HCT116 (cell line): Measurements from ENCODE around the gene OR13J1. TPM values are rescaled to one million over a fixed set of nuclear protein-coding genes. Genes with fewer than 3 reads are reported as not detected.

Experiments used
- ATAC-seq: fragments of 200-7000 bp; cut with Tn5 transposase; 2 replicates; pipeline ENCODE4 v1.9.1; 2020; ENCODE audit warnings: mild to moderate bottlenecking, moderate library complexity
- BruUV-seq: library from RNA; stranded (reverse); fragments of 400-500 nt; replicated peaks from 2 replicates; lab custom pipeline; 2021; lab: Mats Ljungman, UMichigan
- CTCF ChIA-PET: fragments of 300-600 bp; sonication (Branson Sonifier 250); formaldehyde crosslinking; loops from one replicate; lab custom pipeline; 2021; ENCODE audit warnings: antibody characterized with exemption; lab: Charles Lee
- POLR2A ChIA-PET: fragments of 300-600, 350-600 bp; sonication (Branson Sonifier 250); formaldehyde crosslinking; loops from one replicate; lab custom pipeline; 2021; ENCODE audit warnings: antibody characterized with exemption; lab: Charles Lee
- RAD21 ChIA-PET, 2 experiments: fragments of 300-600 bp; sonication (Branson Sonifier 250); formaldehyde crosslinking; loops; one replicate each; lab custom pipeline; 2023; ENCODE audit warnings: low total read pairs in 2 of 2; ENCODE audit not compliant: uncharacterized antibody in 2 of 2, unreplicated experiment in 2 of 2, low non-redundant PET in 1 of 2; lab: Charles Lee
- DNase-seq: peaks from one replicate; pipeline ENCODE4 v3.0.0-alpha.2; 2010; ENCODE audit warnings: low read depth, low spot score
- H2AFZ ChIP-seq: fragments of 200-600 bp; shearing (Covaris generic), sonication (generic); 2 replicates; pipeline ENCODE4 v1.6.1; 2017; ENCODE audit warnings: low read depth, mixed run types, mixed read lengths, antibody characterized with exemption, low read length; ENCODE audit not compliant: poor library complexity, severe bottlenecking
- H3K27ac ChIP-seq: 2 replicates; pipeline ENCODE4 v1.5.1; 2012; ENCODE audit warnings: low read depth, low read length
- H3K27me3 ChIP-seq: fragments of 200-600 bp; sonication (generic); 2 replicates; pipeline ENCODE4 v1.6.1; 2016; ENCODE audit warnings: mixed run types, low read length, mixed read lengths; ENCODE audit not compliant: insufficient read depth
- H3K36me3 ChIP-seq, 2 experiments: fragments of 200-500 bp in 1 of 2; fragments of 200-600 bp in 1 of 2; sonication (Bioruptor generic) in 1 of 2; sonication (generic) in 1 of 2; 2 replicates each; pipeline versions ENCODE4 v1.5.1 to v1.6.1; 2014 to 2016; ENCODE audit warnings: low read length in 2 of 2, inconsistent platforms in 1 of 2, mixed read lengths in 1 of 2, mixed run types in 1 of 2; ENCODE audit not compliant: insufficient read depth in 2 of 2, control insufficient read depth in 1 of 2
- H3K4me1 ChIP-seq, 2 experiments: fragments of 200-600 bp in 1 of 2; sonication (generic) in 1 of 2; 2 replicates each; pipeline versions ENCODE4 v1.5.1 to v1.6.1; 2012 to 2017; ENCODE audit warnings: low read length in 2 of 2, inconsistent platforms in 1 of 2, mild to moderate bottlenecking in 1 of 2, mixed read lengths in 1 of 2, mixed run types in 1 of 2, moderate library complexity in 1 of 2; ENCODE audit not compliant: insufficient read depth in 2 of 2, control insufficient read depth in 1 of 2
- H3K4me2 ChIP-seq: fragments of 200-600 bp; sonication (generic); 2 replicates; pipeline ENCODE4 v1.6.1; 2017; ENCODE audit warnings: mixed run types, low read length, mixed read lengths
- H3K4me3 ChIP-seq, 2 experiments: fragments of 200-600 bp in 1 of 2; sonication (generic) in 1 of 2; replicated peaks in 1 of 2; 2 replicates each; pipeline ENCODE4 v1.5.1; 2011 to 2016; ENCODE audit warnings: low read length in 2 of 2, control low read depth in 1 of 2, low read depth in 1 of 2, mild to moderate bottlenecking in 1 of 2, mixed read lengths in 1 of 2, mixed run types in 1 of 2
- H3K79me2 ChIP-seq: fragments of 200-600 bp; sonication (generic); 2 replicates; pipeline ENCODE4 v1.6.1; 2017; ENCODE audit warnings: mild to moderate bottlenecking, mixed run types, low read length, moderate library complexity, mixed read lengths; ENCODE audit not compliant: insufficient read depth
- H3K9ac ChIP-seq: fragments of 200-600 bp; sonication (generic); 2 replicates; pipeline ENCODE4 v1.6.1; 2016; ENCODE audit warnings: low read length, mixed read lengths
- H3K9me2 ChIP-seq: fragments of 200-600 bp; sonication (generic), shearing (Covaris generic); 2 replicates; pipeline ENCODE4 v1.6.1; 2017; ENCODE audit warnings: mixed run types, mild to moderate bottlenecking, moderate library complexity; ENCODE audit not compliant: insufficient read depth
- H3K9me3 ChIP-seq, 2 experiments: fragments of 200-500 bp in 1 of 2; fragments of 200-600 bp in 1 of 2; sonication (Bioruptor generic) in 1 of 2; sonication (generic) in 1 of 2; 2 replicates each; pipeline ENCODE4 v1.6.1; 2014 to 2017; ENCODE audit warnings: low read length in 2 of 2, mixed read lengths in 2 of 2, inconsistent platforms in 1 of 2, low read depth in 1 of 2, mild to moderate bottlenecking in 1 of 2, mixed run types in 1 of 2, moderate library complexity in 1 of 2; ENCODE audit not compliant: control insufficient read depth in 1 of 2, insufficient read depth in 1 of 2
- H4K20me1 ChIP-seq: fragments of 200-600 bp; sonication (generic), shearing (Covaris generic); 2 replicates; pipeline ENCODE4 v1.6.1; 2017; ENCODE audit warnings: mixed run types, mild to moderate bottlenecking, moderate library complexity; ENCODE audit not compliant: insufficient read depth
- CBX3 ChIP-seq: IDR thresholded peaks from 2 replicates; pipeline ENCODE4 v1.6.1; 2012; ENCODE audit warnings: low read depth
- CEBPB ChIP-seq: IDR thresholded peaks from 2 replicates; pipeline ENCODE4 v1.6.1; 2012; ENCODE audit warnings: low read depth
- EGR1 ChIP-seq: IDR thresholded peaks from 2 replicates; pipeline ENCODE4 v1.6.1; 2012; ENCODE audit warnings: low read depth
- ELF1 ChIP-seq: IDR thresholded peaks from 2 replicates; pipeline ENCODE4 v1.6.1; 2012; ENCODE audit warnings: low read depth, borderline replicate concordance
- EZH2 ChIP-seq: fragments of 200-600 bp; sonication (generic); IDR thresholded peaks from 2 replicates; pipeline ENCODE4 v1.6.1; 2017; ENCODE audit warnings: antibody characterized with exemption, mixed run types
- JUND ChIP-seq: IDR thresholded peaks from 2 replicates; pipeline ENCODE4 v1.6.1; 2012
- RAD21 ChIP-seq: IDR thresholded peaks from 2 replicates; pipeline ENCODE4 v1.6.1; 2012; ENCODE audit warnings: low read depth, mild to moderate bottlenecking
- SIN3A ChIP-seq: IDR thresholded peaks from 2 replicates; pipeline ENCODE4 v1.6.1; 2012; ENCODE audit warnings: low read depth
- SP1 ChIP-seq: IDR thresholded peaks from 2 replicates; pipeline ENCODE4 v1.6.1; 2012; ENCODE audit warnings: low read depth
- SRF ChIP-seq: IDR thresholded peaks from 2 replicates; pipeline ENCODE4 v1.6.1; 2012; ENCODE audit warnings: low read depth
- TCF7L2 ChIP-seq: IDR thresholded peaks from 2 replicates; pipeline ENCODE4 v1.7.0; 2011; ENCODE audit warnings: borderline replicate concordance, inconsistent platforms; ENCODE audit not compliant: insufficient read depth, insufficient read length; ENCODE audit errors: extremely low read depth
- YY1 ChIP-seq: IDR thresholded peaks from 2 replicates; pipeline ENCODE4 v1.6.1; 2011; ENCODE audit warnings: low read length, low read depth, moderate library complexity, mild to moderate bottlenecking; ENCODE audit not compliant: insufficient replicate concordance; ENCODE audit errors: extremely low read depth
- intact Hi-C: fragments of 100-400 bp; cut with micrococcal nuclease; formaldehyde crosslinking; loops from 2 replicates; pipeline ENCODE4 v1.10.0; 2022
- total RNA-seq: library from RNA; stranded (reverse); gene quantifications from one replicate; pipeline ENCODE4 v1.2.1, GENCODE V29; 2021; ENCODE audit not compliant: unreplicated experiment
- TF ChIP-seq, protein P1 (sequence below), 3 experiments: fragments of 200-600 bp in 1 of 3; sonication (generic) in 1 of 3; IDR thresholded peaks in 2 of 3; conservative IDR thresholded peaks in 1 of 3; 2 replicates each; pipeline ENCODE4 v1.5.1; 2012 to 2017; ENCODE audit warnings: low read depth in 2 of 3, low read length in 2 of 3, antibody characterized with exemption in 1 of 3, borderline replicate concordance in 1 of 3, control low read depth in 1 of 3, mild to moderate bottlenecking in 1 of 3, mixed read lengths in 1 of 3, mixed run types in 1 of 3, moderate library complexity in 1 of 3; ENCODE audit not compliant: insufficient read depth in 1 of 3

The OR13J1 gene
- total RNA-seq, 1 experiment from 2014 or later, result not detected

DNA sequence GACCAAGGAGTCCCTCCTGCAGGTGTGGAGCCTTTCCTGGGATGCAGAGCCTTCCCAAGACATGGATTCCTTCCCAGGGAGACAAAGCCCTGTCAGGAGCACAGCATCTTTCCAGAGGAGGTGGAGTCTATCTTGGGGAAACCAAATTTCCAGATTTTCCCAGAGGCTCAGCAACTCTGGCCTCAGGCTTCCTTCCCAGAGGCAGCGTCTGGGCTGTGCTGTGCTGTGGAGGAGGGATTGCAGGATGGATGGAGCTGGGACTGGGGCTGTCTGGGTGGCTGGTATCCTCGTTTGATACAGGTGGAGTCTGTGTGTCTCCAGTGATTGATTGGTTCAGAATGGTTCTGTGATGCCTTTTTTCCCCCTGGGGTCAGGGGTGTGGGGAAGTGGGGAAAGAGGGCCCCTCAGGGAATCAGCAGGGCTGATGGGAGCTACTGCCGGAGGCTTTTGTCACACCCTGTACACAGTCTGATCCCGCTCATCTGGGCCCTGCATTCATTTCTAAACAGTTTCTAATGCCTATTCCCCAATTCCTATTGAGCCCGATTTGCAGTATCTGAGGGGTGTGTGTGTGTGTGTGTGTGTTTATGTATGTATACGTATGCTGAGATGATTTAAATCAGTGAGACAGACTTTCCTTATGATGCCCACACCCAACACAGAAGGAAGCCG is 16.0 kb downstream of the OR13J1 start:
- Histone ChIP-seq H3K4me1 (no peaks in the 10 kb centered on the region), H3K9me3 (no peaks in the 10 kb centered on the region), H2AFZ (no peak overlapping the region), H4K20me1 (no peaks in the 10 kb centered on the region), H3K27me3 (no peaks in the 10 kb centered on the region), H3K79me2 (no peaks in the 10 kb centered on the region), H3K4me2 (no peak overlapping the region), H3K9ac (no peak overlapping the region), H3K4me3 (no peak overlapping the region), H3K9me2 (no peaks in the 10 kb centered on the region), H3K27ac (no peak overlapping the region), H3K36me3 (no peaks in the 10 kb centered on the region)
- BruUV-seq, result no TSS peak
- POLR2A ChIA-PET, result no interaction called here
- TF ChIP-seq JUND (no peak), SP1 (no peak), EZH2 (no peak), CBX3 (no peak), TCF7L2 (no peak), YY1 (no peak), SRF (no peak), CEBPB (no peak), EGR1 (no peak), SIN3A (no peak), ELF1 (no peak), RAD21 (no peak)
- TF ChIP-seq, protein P1, sequence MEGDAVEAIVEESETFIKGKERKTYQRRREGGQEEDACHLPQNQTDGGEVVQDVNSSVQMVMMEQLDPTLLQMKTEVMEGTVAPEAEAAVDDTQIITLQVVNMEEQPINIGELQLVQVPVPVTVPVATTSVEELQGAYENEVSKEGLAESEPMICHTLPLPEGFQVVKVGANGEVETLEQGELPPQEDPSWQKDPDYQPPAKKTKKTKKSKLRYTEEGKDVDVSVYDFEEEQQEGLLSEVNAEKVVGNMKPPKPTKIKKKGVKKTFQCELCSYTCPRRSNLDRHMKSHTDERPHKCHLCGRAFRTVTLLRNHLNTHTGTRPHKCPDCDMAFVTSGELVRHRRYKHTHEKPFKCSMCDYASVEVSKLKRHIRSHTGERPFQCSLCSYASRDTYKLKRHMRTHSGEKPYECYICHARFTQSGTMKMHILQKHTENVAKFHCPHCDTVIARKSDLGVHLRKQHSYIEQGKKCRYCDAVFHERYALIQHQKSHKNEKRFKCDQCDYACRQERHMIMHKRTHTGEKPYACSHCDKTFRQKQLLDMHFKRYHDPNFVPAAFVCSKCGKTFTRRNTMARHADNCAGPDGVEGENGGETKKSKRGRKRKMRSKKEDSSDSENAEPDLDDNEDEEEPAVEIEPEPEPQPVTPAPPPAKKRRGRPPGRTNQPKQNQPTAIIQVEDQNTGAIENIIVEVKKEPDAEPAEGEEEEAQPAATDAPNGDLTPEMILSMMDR (IDR thresholded peaks at IDR 0.05 in 2 of 3, conservative IDR thresholded peaks at IDR 0.05 in 1 of 3; ENCODE audit: borderline replicate concordance in 1 of 3, insufficient read depth in 1 of 3, low read depth in 2 of 3, low read length in 2 of 3), result no peak
- intact Hi-C loops, result no loop called here
- no peak for ATAC-seq
- RAD21 ChIA-PET, result no interaction called here
- DNase-seq, result no peak
- CTCF ChIA-PET, result no interaction called here
